GM18858 (cell line): ENCODE measurements around the gene KCNK5.

ENCODE experiments used
- ATAC-seq: cut with Tn5 transposase; IDR thresholded peaks from one replicate; pipeline ENCODE4 v1.9.1; 2021; ENCODE audit not compliant: unreplicated experiment

Gene KCNK5

GRCh38 chr6:39199231-39199940 lies 29.9 kb downstream of the KCNK5 start:
- ATAC-seq, result no peak

- no peak for ATAC-seq
Measured at GRCh38 chr6:39198528-39198927, 30.7 kb downstream of the KCNK5 start.

DNA sequence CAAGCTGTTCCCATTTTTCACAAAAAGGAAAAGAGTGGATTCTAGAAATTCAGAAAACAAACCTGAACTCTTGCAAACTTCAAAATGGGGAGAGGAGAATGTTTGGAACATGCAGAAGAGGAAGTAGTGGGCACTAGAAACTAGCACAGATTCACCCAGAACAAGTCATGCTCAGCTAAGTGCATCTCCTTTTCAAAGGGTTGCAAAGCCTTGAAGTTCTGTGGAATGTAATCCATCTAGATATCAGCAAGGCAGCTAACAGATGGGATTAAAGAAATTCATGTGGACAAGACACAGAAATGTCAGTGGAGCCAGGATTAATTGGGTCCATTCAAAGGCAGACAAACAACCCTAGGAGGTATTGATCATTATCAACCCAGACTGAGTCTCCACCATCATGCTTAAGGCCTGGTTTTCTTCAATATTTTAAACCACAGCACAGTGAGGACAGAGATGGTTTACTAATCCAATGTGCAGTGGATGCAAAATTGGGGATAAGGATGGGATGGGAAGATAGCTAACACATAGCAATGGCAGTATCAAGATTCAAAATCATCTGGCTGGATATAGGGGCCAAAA lies 31.3 kb downstream of the KCNK5 start:
- ATAC-seq, result no peak

GRCh38 chr6:39197521-39197920 lies 31.8 kb downstream of the KCNK5 start:
- ATAC-seq, result no peak

DNA sequence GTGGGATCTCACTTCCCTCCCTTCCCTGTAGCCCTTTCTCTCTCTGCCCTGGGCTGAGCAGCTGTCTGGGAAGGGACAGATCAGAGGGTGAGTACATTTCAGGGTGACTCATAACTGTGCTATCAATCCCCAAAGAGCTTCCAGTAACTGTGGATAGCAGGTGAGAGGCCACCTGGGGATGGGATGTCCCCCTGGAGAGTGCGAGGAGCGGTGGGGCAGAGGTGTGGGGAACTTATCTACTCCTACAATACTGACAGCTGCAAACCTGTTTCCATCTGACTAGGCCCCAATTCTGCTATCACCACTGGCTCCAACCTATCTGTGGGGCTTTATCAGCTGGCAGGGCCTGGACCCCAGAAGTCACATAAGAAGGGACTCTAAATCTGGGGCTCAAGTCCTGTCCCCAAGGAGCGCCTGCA lies 32.6 kb downstream of the KCNK5 start:
- no peak for ATAC-seq

DNA sequence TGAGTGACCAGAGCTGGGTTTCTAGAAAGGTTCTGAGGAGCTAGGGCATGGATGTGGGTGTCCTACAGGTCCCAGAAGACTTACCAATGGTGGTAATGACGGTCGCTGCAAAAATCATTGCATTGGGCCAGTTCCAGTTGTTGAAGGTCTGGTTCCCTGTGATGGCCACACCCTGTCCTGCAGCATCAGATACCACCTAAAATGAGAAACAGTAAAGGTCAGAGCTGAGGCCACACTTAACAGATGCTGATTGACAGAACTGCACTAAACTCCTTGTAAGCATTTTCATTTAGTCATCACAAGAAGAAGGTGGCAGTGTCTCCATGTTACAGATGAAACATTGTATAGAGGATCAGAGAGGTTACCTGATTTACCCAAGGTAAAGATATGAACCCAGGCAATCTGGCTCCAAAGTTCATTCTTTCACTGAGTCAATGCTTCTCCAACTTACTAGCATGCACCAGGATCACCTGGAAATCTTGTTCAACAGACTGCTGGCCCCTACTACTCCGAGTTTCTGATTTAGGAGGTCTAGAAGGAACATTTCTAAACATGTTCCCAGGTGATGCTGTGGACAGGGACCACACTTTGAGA lies 33.4 kb downstream of the KCNK5 start:
- no peak for ATAC-seq

DNA sequence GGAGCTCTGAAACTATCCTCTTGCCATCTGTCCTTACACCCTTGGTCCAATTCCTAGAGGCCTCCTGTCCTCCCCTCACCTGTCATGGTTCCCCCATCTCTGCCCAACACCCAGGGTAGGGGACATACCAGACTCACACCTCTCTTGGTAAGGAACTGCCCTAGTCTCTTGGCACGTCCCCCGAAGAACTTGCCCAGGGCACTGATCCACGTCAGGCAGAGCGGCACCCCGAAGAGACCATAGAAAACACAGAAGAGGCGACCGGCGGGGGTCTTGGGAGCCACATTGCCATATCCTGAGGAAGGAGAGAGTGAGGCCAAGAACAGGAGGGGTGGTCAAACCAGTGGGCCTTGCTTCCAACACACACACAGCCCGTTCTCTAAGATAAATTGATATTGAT lies 34.8 kb downstream of the KCNK5 start:
- no peak for ATAC-seq

DNA sequence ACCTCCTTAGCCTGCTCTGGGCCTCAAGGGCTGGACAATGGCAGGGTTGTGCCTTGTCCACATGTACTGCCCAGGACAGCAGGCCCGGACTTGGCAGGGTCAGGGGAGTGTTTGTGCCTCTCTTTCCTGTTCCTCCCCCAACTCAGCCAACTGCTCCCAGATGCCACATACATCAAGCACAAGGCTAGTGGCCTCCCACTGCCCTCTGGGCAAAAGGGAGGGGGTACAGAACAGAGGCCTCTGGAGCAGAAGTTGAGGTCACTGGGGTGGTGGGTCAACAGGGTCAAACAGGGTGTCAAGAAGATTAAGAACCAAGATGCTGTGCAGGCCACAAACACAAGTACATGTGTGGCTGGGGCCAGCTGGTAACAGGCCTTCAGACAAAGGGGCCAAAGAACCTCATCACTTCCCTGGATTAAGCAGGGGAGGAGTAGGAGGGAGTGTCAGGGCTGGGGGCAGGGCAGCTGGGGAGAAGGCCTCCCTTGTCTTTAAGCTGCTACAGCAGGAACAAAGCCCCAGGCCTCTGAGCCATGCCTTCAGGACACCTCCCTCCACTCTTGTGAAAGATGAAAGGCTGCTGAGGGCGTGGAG lies 36.0 kb downstream of the KCNK5 start:
- no peak for ATAC-seq

GRCh38 chr6:39192736-39193135 lies 36.5 kb downstream of the KCNK5 start:
- ATAC-seq, result no peak

GRCh38 chr6:39191236-39191930 lies 37.9 kb downstream of the KCNK5 start:
- ATAC-seq, result no peak

GRCh38 chr6:39190545-39191235 lies 38.6 kb downstream of the KCNK5 start:
- no peak for ATAC-seq

GRCh38 chr6:39189915-39190544 lies 39.2 kb downstream of the KCNK5 start:
- ATAC-seq, result no peak

- ATAC-seq, result no peak
Measured at GRCh38 chr6:39189131-39189530, 40.1 kb downstream of the KCNK5 start.

- no peak for ATAC-seq
Measured at GRCh38 chr6:39188571-39188970, 40.7 kb downstream of the KCNK5 start.

DNA sequence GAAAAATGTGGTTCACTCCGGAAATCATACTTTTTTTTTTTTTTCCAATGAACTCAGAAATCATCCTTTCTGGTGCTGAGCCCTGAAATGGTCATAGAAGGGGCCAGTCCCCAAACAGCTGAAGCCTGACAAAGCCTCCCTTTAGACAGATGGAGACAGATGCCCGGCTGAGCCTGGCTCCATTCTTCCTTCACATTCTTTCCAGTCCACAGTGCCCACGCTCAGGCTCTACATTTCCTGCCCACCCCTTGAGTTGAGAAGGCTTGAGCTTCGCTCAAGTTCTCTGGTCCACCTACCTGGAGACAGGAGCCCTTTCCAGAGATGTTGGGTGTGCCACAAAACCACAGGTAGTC lies 41.2 kb downstream of the KCNK5 start:
- ATAC-seq, result no peak

- no peak for ATAC-seq
Measured at GRCh38 chr6:39184906-39185580, 44.2 kb downstream of the KCNK5 start.

DNA sequence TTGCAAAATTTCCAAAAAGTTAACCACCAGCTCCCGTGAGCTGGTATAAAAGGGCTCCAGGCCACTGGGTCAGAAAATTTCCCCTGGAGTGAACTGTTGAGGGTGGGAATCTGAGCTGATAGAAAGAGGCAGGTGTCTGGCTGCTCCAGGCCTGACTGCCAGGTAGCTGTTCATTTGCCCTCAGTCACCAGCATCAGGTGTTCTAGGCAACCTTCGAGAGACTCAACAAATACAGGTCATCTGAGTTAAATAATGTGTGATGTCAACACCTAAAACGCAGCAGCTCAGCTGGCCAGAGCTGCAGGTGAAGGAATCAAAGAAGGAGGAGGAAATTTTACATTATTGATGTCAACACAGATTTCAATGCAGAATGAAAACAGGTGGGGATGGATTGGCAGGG lies 46.7 kb downstream of the KCNK5 start:
- ATAC-seq, result no peak

DNA sequence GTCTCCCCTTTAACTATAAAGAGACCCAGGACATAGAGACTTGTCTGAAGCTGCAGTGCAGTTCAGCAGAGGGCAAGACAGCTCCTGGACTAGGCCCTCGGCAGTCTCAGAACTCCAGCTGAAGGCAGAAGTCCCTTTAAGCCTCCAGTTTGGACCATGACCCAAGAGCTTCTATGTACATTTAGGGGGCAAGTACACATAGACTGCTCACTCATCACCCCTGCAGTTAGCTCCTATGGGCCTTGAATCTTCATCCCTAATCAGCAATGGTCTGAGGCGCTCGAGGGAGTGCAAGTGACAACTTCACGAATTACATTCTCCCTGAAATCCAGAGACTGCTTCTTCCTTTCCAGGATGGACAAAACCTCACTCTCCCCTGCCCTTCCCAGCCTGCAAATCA lies 47.4 kb downstream of the KCNK5 start:
- ATAC-seq, result no peak

GRCh38 chr6:39181333-39181732 lies 47.9 kb downstream of the KCNK5 start:
- no peak for ATAC-seq

DNA sequence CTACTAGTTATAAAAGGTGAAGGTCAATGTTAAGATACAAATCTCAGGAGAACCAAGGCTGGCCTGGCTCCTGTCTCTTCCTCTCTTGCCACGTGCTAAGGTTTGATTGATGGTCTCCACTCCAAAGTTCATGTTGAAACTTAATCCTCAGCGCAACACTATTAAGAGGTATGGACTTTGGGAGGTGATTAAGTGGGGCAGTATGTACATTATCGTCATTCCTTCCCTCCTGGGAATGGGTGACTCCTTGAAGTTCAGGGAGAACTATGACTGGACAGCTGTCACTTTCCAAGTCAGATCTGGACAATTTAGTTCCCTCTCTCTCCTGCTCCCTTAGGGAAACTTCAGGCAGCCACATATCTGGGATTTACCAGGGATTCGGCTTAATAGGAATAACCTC lies 50.5 kb downstream of the KCNK5 start:
- no peak for ATAC-seq
